Left colon (tissue), 2 donors: ENCODE results near the gene POC1A. TPM values are rescaled to one million over a fixed set of nuclear protein-coding genes. Genes with fewer than 3 reads are reported as not detected.

Experiments used
- ATAC-seq: fragments of 200-7000 bp; cut with Tn5 transposase; one replicate; pipeline ENCODE4 v1.9.1; 2020; ENCODE audit warnings: mild to moderate bottlenecking, moderate library complexity
- DNase-seq, 2 donors: peaks; one replicate each; pipeline ENCODE4 v3.0.0-alpha.2; 2020
- intact Hi-C, 2 donors: fragments of 100-400 bp; cut with DNase I in 1 of 2; cut with micrococcal nuclease in 1 of 2; formaldehyde crosslinking; loops; one replicate each; pipeline versions ENCODE4 v1.11.2 to v1.14.0; 2022; cut with DNase I, micrococcal nuclease
- total RNA-seq, 2 donors: library from RNA; stranded (reverse); fragmentation: NEBNext Ultra II Directional; extraction: Animal tissue kit (Norgen Biotek cat#: 25700); gene quantifications; one replicate each; pipeline ENCODE4 v1.2.1, GENCODE V29; 2021
- donor health status: DM: no; HTN: no; CAD: no.
- donor health status: DM: yes; HTN: yes; CAD: no.

Gene POC1A
- total RNA-seq, 2 donors from 2014 or later = 4.3 to 7.4 TPM

GRCh38 chr3:52140769-52141168 is 13.5 kb downstream of the POC1A start:
- DNase-seq = no peak
- intact Hi-C loops = loop anchor here in 1 of 2 donors (5.0 kb wide), 1 partner anchor 138 kb away; no protein-coding TSS in a partner anchor
- ATAC-seq = no peak

- DNase-seq (no peak), ATAC-seq (no peak)
- intact Hi-C loops = loop anchor here in 1 of 2 donors (5.0 kb wide), 1 partner anchor 138 kb away; no protein-coding TSS in a partner anchor
Observed at GRCh38 chr3:52140000-52140399, 14.2 kb downstream of the POC1A start.

- no peak for ATAC-seq
- intact Hi-C loops = no loop called here
Observed at GRCh38 chr3:52137311-52137710, 16.9 kb downstream of the POC1A start.

GRCh38 chr3:52136513-52136912 is 17.7 kb downstream of the POC1A start:
- ATAC-seq (peak; percentile 24), DNase-seq (no peak)
- intact Hi-C loops = no loop called here

More at GRCh38 chr3:52137311-52137710, 16.9 kb downstream of the POC1A start:
- DNase-seq = no peak

GRCh38 chr3:52135332-52135731 is 18.9 kb downstream of the POC1A start:
- ATAC-seq (no peak), DNase-seq (no peak)
- intact Hi-C loops = no loop called here

GRCh38 chr3:52134761-52135160 is 19.5 kb downstream of the POC1A start:
- no peak for ATAC-seq
- intact Hi-C loops = loop anchor here in 1 of 2 donors (5.0 kb wide), 1 partner anchor 137 kb away; the partner anchor contains the start of gene RPL29

GRCh38 chr3:52132930-52133329 is 21.3 kb downstream of the POC1A start:
- intact Hi-C loops = loop anchor here in 1 of 2 donors (5.0 kb wide), 1 partner anchor 136 kb away; the partner anchor contains the start of gene RPL29
- ATAC-seq (no peak), DNase-seq (no peak)

More at GRCh38 chr3:52134761-52135160, 19.5 kb downstream of the POC1A start:
- DNase-seq = no peak

- intact Hi-C loops = loop anchor here in 1 of 2 donors (5.0 kb wide), 1 partner anchor 135 kb away; the partner anchor contains the start of gene RPL29
- ATAC-seq (no peak), DNase-seq (no peak)
Observed at GRCh38 chr3:52132041-52132440, 22.2 kb downstream of the POC1A start.

GRCh38 chr3:52130966-52131622 is 23.1 kb downstream of the POC1A start:
- DNase-seq (no peak), ATAC-seq (no peak)
- intact Hi-C loops = loop anchor here in 1 of 2 donors (5.0 kb wide), 1 partner anchor 134 kb away; the partner anchor contains the start of gene RPL29

- intact Hi-C loops = loop anchor here in 1 of 2 donors (5.0 kb wide), 1 partner anchor 126 kb away; no protein-coding TSS in a partner anchor
- DNase-seq (no peak), ATAC-seq (no peak)
Observed at GRCh38 chr3:52128118-52128683, 26.0 kb downstream of the POC1A start.

GRCh38 chr3:52126500-52126899 is 27.7 kb downstream of the POC1A start:
- intact Hi-C loops = loop anchor here in 1 of 2 donors (5.0 kb wide), 1 partner anchor 124 kb away; no protein-coding TSS in a partner anchor
- no peak for DNase-seq

GRCh38 chr3:52126036-52126435 is 28.2 kb downstream of the POC1A start:
- ATAC-seq (no peak), DNase-seq (no peak)
- intact Hi-C loops = loop anchor here in 1 of 2 donors (5.0 kb wide), 1 partner anchor 124 kb away; no protein-coding TSS in a partner anchor

More at GRCh38 chr3:52126500-52126899, 27.7 kb downstream of the POC1A start:
- ATAC-seq = no peak

- DNase-seq = no peak
- intact Hi-C loops = loop anchor here (5.0 kb wide), 1 partner anchor 122 kb away; no protein-coding TSS in a partner anchor
- no peak for ATAC-seq
Observed at GRCh38 chr3:52124766-52125165, 29.5 kb downstream of the POC1A start.

GRCh38 chr3:52124126-52124525 is 30.1 kb downstream of the POC1A start:
- ATAC-seq = no peak
- no peak for DNase-seq
- intact Hi-C loops = loop anchor here in 1 of 2 donors (5.0 kb wide), 1 partner anchor 122 kb away; no protein-coding TSS in a partner anchor

- peak; percentile 97 for ATAC-seq
- DNase-seq = peak; percentile 47 to 78
- intact Hi-C loops = loop anchor here in 1 of 2 donors (2.0 to 5.0 kb wide), 2 partner anchors 70 to 121 kb away; no protein-coding TSS in a partner anchor
Observed at GRCh38 chr3:52123106-52123725, 31.0 kb downstream of the POC1A start.

- intact Hi-C loops = loop anchor here in 1 of 2 donors (2.0 to 5.0 kb wide), 2 partner anchors 70 to 120 kb away; no protein-coding TSS in a partner anchor
- no peak for DNase-seq
- ATAC-seq = no peak
Observed at GRCh38 chr3:52122491-52122890, 31.7 kb downstream of the POC1A start.

- DNase-seq (no peak), ATAC-seq (no peak)
- intact Hi-C loops = loop anchor here in 1 of 2 donors (2.0 to 5.0 kb wide), 2 partner anchors 69 to 120 kb away; no protein-coding TSS in a partner anchor
Observed at GRCh38 chr3:52121813-52122212, 32.4 kb downstream of the POC1A start.

GRCh38 chr3:52121464-52121805 is 32.8 kb downstream of the POC1A start:
- ATAC-seq (no peak), DNase-seq (peak in 1 of 2 donors; percentile 22)
- intact Hi-C loops = loop anchor here in 1 of 2 donors (5.0 kb wide), 1 partner anchor 119 kb away; no protein-coding TSS in a partner anchor
